ENCODE measurements around the gene RGS9.

- TF ChIP-seq CTCF (conservative IDR thresholded peaks at IDR 0.05 in 1 of 2, IDR thresholded peaks at IDR 0.05 in 1 of 2; ENCODE audit: low read depth in 1 of 2, low read length in 2 of 2) (no peak), EZH2 (IDR thresholded peaks at IDR 0.05; ENCODE audit: low read length, missing control alignments) (no peak)
These were observed 32.5 kb downstream of the RGS9 start for GRCh38 chr17:65169691-65170090.

Measured in fibroblast of lung (primary cell).